Measurements from ENCODE around the gene GRAMD2B. TPM values are rescaled to one million over a fixed set of nuclear protein-coding genes. Genes with fewer than 3 reads are reported as not detected.
A peak's percentile ranks its signal among the peaks of the same experiment; 100 is the strongest.

The GRAMD2B gene
- total RNA-seq, 1 donor = 113 TPM

DNA sequence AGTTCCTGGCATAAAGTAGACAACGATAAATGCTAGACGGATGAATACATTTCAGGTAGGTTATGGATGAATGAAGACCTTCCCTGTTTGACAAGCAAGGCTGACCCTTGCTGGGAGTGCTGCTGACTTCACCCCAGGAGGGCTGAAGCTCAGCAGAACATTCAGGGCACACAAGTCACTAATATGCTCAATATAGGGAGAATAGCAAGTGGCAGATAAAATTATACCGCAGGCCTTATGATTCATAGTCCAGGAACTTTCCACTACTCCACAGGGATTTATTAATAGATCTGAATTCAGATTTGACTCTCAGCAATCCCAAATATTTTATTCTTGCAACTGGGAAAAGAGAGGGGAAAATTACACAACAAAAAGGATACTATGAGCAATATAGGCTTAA lies 38.2 kb upstream of the GRAMD2B start:
- no peak overlapping the region for H3K4me3 ChIP-seq (ENCODE audit: low read depth, low read length)
- DNase-seq (ENCODE audit: low read depth) = peak; percentile 59
- no peak for TF ChIP-seq CTCF (IDR thresholded peaks at IDR 0.05; ENCODE audit: insufficient read depth, low read depth, low read length)

DNA sequence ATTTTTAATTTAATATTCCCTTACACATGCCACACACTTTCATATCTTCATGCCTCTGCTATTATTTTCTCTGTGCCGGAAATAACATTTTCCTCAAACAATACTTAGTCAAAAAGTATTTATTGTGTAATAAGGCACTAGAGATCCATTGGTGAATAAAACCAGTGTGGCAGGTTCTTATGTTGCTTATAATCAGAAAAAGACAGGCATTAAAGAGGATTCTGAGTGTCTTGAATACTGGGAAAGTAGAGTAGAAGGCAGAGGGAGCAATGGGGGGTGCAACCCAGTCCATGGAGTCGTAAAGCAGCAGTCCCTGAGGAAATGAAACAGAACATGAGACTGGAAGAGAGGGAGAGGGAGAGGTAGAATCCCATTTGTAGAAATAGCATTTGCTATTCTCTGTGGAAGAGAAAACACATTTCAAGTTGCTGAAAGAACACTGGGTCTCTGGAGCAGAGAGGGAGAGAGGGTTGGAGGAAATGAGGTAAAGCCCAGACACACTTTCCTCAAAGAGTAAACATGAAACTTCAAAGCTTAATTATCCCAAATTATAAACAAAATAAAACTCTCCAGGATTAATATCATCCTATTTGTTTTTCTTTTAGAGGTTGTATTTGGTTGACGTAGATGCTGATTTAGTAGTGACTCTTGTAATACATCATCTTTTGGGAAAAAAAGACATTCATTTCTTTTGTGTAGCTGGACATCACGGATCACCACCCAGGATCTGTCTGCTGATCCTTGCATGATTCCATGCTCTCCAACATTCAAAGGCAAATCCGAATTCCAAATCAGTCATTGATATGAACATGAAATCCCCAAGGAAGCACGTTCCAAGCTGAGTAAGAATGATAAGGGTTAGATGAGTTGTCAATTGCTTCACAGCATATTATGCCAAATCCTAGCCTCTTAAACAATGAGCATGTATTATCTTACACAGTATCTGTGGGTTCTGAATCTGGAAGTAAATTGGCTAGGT lies 37.4 kb upstream of the GRAMD2B start:
- H3K4me3 ChIP-seq (ENCODE audit: low read depth, low read length) = no peak overlapping the region
- TF ChIP-seq CTCF (IDR thresholded peaks at IDR 0.05; ENCODE audit: insufficient read depth, low read depth, low read length) = no peak
- no peak for DNase-seq (ENCODE audit: low read depth)

DNA sequence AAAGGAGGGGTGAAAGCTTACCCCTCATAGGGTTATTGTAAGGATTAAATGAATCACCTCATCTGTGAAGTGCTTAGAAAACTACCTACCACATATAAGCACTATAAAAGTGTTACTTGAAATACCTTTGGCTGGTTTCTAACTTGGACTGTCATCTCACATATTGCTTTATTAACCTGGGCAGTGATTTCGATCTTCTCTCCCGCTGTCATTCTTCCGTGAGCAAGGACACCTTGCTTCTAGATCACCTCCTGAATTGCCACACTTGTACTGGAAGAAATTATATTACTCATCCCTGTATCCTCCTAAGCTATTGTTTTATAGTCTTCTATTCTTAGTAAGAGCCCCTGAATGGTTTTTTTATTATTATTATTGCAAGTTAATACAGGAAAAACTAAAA lies 34.0 kb upstream of the GRAMD2B start:
- H3K4me3 ChIP-seq (ENCODE audit: low read depth, low read length) = no peak overlapping the region
- DNase-seq (ENCODE audit: low read depth) = no peak
- TF ChIP-seq CTCF (IDR thresholded peaks at IDR 0.05; ENCODE audit: insufficient read depth, low read depth, low read length) = no peak

- H3K4me3 ChIP-seq (ENCODE audit: low read depth, low read length) = no peak overlapping the region
- no peak for TF ChIP-seq CTCF (IDR thresholded peaks at IDR 0.05; ENCODE audit: insufficient read depth, low read depth, low read length)
- DNase-seq (ENCODE audit: low read depth) = no peak
These were observed 33.2 kb upstream of the GRAMD2B start for GRCh38 chr5:126390051-126390450.

DNA sequence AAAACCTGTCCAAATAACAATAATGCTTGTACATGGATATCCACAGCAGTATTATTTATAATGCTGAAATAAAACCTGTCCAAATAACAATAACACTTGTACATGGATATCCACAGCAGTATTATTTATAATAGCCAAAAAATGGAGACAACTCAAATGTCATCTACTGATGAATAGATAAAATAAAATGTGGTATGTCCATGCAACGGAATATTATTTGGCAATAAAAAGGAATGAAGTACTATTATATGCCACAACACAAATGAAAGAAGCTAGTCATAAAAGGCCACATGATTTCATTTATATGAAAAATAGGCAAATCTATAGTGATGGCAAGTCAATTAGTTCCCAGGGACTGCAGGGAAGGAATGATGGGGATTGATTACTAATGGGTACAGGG lies 31.8 kb upstream of the GRAMD2B start:
- H3K4me3 ChIP-seq (ENCODE audit: low read depth, low read length) = no peak overlapping the region
- no peak for DNase-seq (ENCODE audit: low read depth)
- TF ChIP-seq CTCF (IDR thresholded peaks at IDR 0.05; ENCODE audit: insufficient read depth, low read depth, low read length) = no peak

DNA sequence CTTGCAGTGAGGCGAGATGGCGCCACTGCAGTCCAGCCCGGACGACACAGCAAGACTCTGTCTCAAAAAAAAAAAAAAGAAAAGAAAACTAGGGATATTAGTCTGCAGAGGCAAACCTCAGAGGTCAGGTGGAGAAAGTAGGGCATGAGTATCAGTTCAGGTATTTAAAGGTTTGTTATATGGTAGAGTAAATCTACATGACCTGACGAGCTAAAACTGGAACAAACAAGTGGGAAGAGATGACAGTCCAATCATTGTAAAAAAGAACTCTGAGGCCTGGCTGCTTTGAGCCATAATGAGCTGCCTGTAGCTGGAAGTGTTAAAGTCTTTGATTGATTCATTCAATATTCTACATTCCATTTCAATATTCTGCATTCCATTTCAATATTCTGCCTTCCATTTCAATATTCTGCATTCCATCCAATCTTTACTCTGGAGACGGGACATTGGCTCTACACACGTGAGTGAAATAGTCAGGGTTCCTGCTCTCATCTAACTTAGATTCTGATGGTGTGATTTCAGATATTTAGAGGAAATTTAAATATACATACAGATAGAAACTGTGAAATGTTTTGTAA lies 28.9 kb upstream of the GRAMD2B start:
- DNase-seq (ENCODE audit: low read depth) = no peak
- H3K4me3 ChIP-seq (ENCODE audit: low read depth, low read length) = no peak overlapping the region
- no peak for TF ChIP-seq CTCF (IDR thresholded peaks at IDR 0.05; ENCODE audit: insufficient read depth, low read depth, low read length)

Measured in fibroblast of villous mesenchyme (primary cell).